H9 (cell line): ENCODE data around the gene TACR1. TPM values are rescaled to one million over a fixed set of nuclear protein-coding genes. Genes with fewer than 3 reads are reported as not detected.

ENCODE experiments used
- DNase-seq: peaks from one replicate; pipeline ENCODE4 v3.0.0-alpha.2; 2017
- H2AFZ ChIP-seq: one replicate; pipeline ENCODE4 v1.6.1; 2013; ENCODE audit warnings: mild to moderate bottlenecking, low read length, control low read depth, moderate library complexity
- H2AK5ac ChIP-seq: 2 replicates; pipeline ENCODE4 v1.6.1; 2013; ENCODE audit warnings: low read length, control low read depth, mixed read lengths; ENCODE audit not compliant: insufficient read length
- H2BK120ac ChIP-seq: one replicate; pipeline ENCODE4 v1.6.1; 2013; ENCODE audit warnings: low read depth, mild to moderate bottlenecking, low read length, control low read depth, inconsistent platforms; ENCODE audit not compliant: poor library complexity, severe bottlenecking
- H2BK12ac ChIP-seq: 2 replicates; pipeline ENCODE4 v1.6.1; 2013; ENCODE audit warnings: low read length, control low read depth, mixed read lengths, low read depth; ENCODE audit not compliant: insufficient read length
- H2BK15ac ChIP-seq: 2 replicates; pipeline ENCODE4 v1.6.1; 2013; ENCODE audit warnings: low read depth, low read length, control low read depth
- H2BK20ac ChIP-seq: one replicate; pipeline ENCODE4 v1.6.1; 2013; ENCODE audit warnings: low read depth, mild to moderate bottlenecking, low read length, control low read depth, inconsistent platforms; ENCODE audit not compliant: poor library complexity, severe bottlenecking
- H2BK5ac ChIP-seq: 2 replicates; pipeline ENCODE4 v1.6.1; 2013; ENCODE audit warnings: low read length, control low read depth, mixed read lengths; ENCODE audit not compliant: insufficient read length
- H3K14ac ChIP-seq: 2 replicates; pipeline ENCODE4 v1.6.1; 2013; ENCODE audit warnings: low read length, control low read depth; ENCODE audit not compliant: insufficient read depth
- H3K18ac ChIP-seq: 2 replicates; pipeline ENCODE4 v1.6.1; 2013; ENCODE audit warnings: low read depth, mild to moderate bottlenecking, mixed read lengths, low read length, control low read depth; ENCODE audit not compliant: insufficient read length
- H3K23ac ChIP-seq: 2 replicates; pipeline ENCODE4 v1.6.1; 2013; ENCODE audit warnings: low read length, control low read depth, mixed read lengths, low read depth; ENCODE audit not compliant: insufficient read length
- H3K23me2 ChIP-seq: 2 replicates; pipeline ENCODE4 v1.6.1; 2013; ENCODE audit warnings: low read depth, mild to moderate bottlenecking, mixed read lengths, low read length, control low read depth; ENCODE audit not compliant: insufficient read length, poor library complexity, severe bottlenecking
- H3K27ac ChIP-seq: 2 replicates; pipeline ENCODE4 v1.5.1; 2013; ENCODE audit warnings: low read length, control low read depth, mixed read lengths, low read depth; ENCODE audit not compliant: insufficient read length
- H3K27me3 ChIP-seq: 2 replicates; pipeline ENCODE4 v1.6.1; 2013; ENCODE audit warnings: low read length, control low read depth, inconsistent platforms; ENCODE audit not compliant: insufficient read depth
- H3K4ac ChIP-seq: 2 replicates; pipeline ENCODE4 v1.6.1; 2013; ENCODE audit warnings: low read depth, mild to moderate bottlenecking, control low read depth, inconsistent platforms, low read length, moderate library complexity
- H3K4me1 ChIP-seq: 2 replicates; pipeline ENCODE4 v1.6.1; 2013; ENCODE audit warnings: low read length, control low read depth, inconsistent platforms; ENCODE audit not compliant: insufficient read depth
- H3K4me2 ChIP-seq: 2 replicates; pipeline ENCODE4 v1.6.1; 2013; ENCODE audit warnings: low read length, control low read depth, mixed read lengths; ENCODE audit not compliant: insufficient read length, insufficient read depth
- H3K56ac ChIP-seq: 2 replicates; pipeline ENCODE4 v1.6.1; 2013; ENCODE audit warnings: low read depth, mild to moderate bottlenecking, mixed read lengths, low read length, control low read depth; ENCODE audit not compliant: insufficient read length
- H3K79me1 ChIP-seq: 2 replicates; pipeline ENCODE4 v1.6.1; 2013; ENCODE audit warnings: low read depth, mild to moderate bottlenecking, moderate library complexity, low read length, control low read depth, inconsistent platforms; ENCODE audit not compliant: insufficient read depth, poor library complexity, severe bottlenecking
- H3K79me2 ChIP-seq: 2 replicates; pipeline ENCODE4 v1.6.1; 2013; ENCODE audit warnings: low read length, control low read depth, inconsistent platforms; ENCODE audit not compliant: insufficient read depth
- H3K9ac ChIP-seq: 2 replicates; pipeline ENCODE4 v1.6.1; 2013; ENCODE audit warnings: low read length, control low read depth, mixed read lengths; ENCODE audit not compliant: insufficient read length; ENCODE audit errors: extremely low read depth
- H3K9me3 ChIP-seq: one replicate; pipeline ENCODE4 v1.6.1; 2013; ENCODE audit warnings: low read depth, low read length, inconsistent platforms; ENCODE audit not compliant: control insufficient read depth
- H3T11ph ChIP-seq: one replicate; pipeline ENCODE4 v1.6.1; 2013; ENCODE audit warnings: mild to moderate bottlenecking, low read length, control low read depth, inconsistent platforms
- H4K20me1 ChIP-seq: one replicate; pipeline ENCODE4 v1.6.1; 2013; ENCODE audit not compliant: control insufficient read depth, insufficient read length, insufficient read depth
- H4K5ac ChIP-seq: 2 replicates; pipeline ENCODE4 v1.6.1; 2013; ENCODE audit warnings: low read depth, mild to moderate bottlenecking, mixed read lengths, low read length, control low read depth; ENCODE audit not compliant: insufficient read length
- H4K8ac ChIP-seq: replicated peaks from 2 replicates; pipeline ENCODE4 v1.6.1; 2013; ENCODE audit warnings: low read length, control low read depth, mixed read lengths, low read depth; ENCODE audit not compliant: insufficient read length
- H4K91ac ChIP-seq: 2 replicates; pipeline ENCODE4 v1.6.1; 2013; ENCODE audit warnings: low read depth, mild to moderate bottlenecking, moderate library complexity, mixed read lengths, low read length, control low read depth; ENCODE audit not compliant: insufficient read length
- H3K27ac Mint-ChIP-seq, 3 experiments: 2 replicates in 2 of 3; 3 replicates in 1 of 3; pipeline ENCODE4 v1.8.0; 2020 to 2021; ENCODE audit warnings: mixed read lengths in 3 of 3, mild to moderate bottlenecking in 1 of 3, moderate library complexity in 1 of 3
- H3K27me3 Mint-ChIP-seq: 2 replicates; pipeline ENCODE4 v1.8.0; 2021; ENCODE audit warnings: low read depth, mild to moderate bottlenecking, moderate library complexity, mixed read lengths
- H3K36me3 Mint-ChIP-seq, 3 experiments: 2 replicates in 2 of 3; 3 replicates in 1 of 3; pipeline ENCODE4 v1.8.0; 2020 to 2021; ENCODE audit warnings: low read depth in 3 of 3, mixed read lengths in 3 of 3; ENCODE audit not compliant: insufficient read depth in 1 of 3
- H3K4me1 Mint-ChIP-seq, 2 experiments: 2 replicates each; pipeline ENCODE4 v1.8.0; 2020; ENCODE audit warnings: mixed read lengths in 2 of 2
- H3K4me3 Mint-ChIP-seq, 2 experiments: 2 replicates in 1 of 2; 3 replicates in 1 of 2; pipeline ENCODE4 v1.8.0; 2020 to 2021; ENCODE audit warnings: mild to moderate bottlenecking in 2 of 2, mixed read lengths in 2 of 2, moderate library complexity in 1 of 2
- H3K9me3 Mint-ChIP-seq, 2 experiments: 2 replicates in 1 of 2; 3 replicates in 1 of 2; pipeline ENCODE4 v1.8.0; 2020; ENCODE audit warnings: mild to moderate bottlenecking in 2 of 2, mixed read lengths in 2 of 2, moderate library complexity in 1 of 2
- WGBS: extraction: QIAGEN DNeasy Blood & Tissue Kit; methylation state at CpG from one replicate; pipeline ENCODE4 v1.1.7; 2013; ENCODE audit warnings: missing lambda C conversion rate, low lambda C conversion rate, mixed read lengths; ENCODE audit not compliant: insufficient read length; ENCODE audit errors: extremely low coverage; 5-methylcytosine and 5-hydroxymethylcytosine counted together
- total RNA-seq: library from RNA; stranded (reverse); gene quantifications from 2 replicates; pipeline ENCODE4 v1.2.1, GENCODE V29; 2021
- TF ChIP-seq, protein P1 (sequence below): fragments of 200-600 bp; sonication (generic); conservative IDR thresholded peaks from 3 replicates; pipeline ENCODE4 v1.8.0; 2021; ENCODE audit warnings: antibody characterized with exemption, mild to moderate bottlenecking

Gene TACR1
- total RNA-seq, 1 experiment from 2014 or later = 1.4 TPM

DNA sequence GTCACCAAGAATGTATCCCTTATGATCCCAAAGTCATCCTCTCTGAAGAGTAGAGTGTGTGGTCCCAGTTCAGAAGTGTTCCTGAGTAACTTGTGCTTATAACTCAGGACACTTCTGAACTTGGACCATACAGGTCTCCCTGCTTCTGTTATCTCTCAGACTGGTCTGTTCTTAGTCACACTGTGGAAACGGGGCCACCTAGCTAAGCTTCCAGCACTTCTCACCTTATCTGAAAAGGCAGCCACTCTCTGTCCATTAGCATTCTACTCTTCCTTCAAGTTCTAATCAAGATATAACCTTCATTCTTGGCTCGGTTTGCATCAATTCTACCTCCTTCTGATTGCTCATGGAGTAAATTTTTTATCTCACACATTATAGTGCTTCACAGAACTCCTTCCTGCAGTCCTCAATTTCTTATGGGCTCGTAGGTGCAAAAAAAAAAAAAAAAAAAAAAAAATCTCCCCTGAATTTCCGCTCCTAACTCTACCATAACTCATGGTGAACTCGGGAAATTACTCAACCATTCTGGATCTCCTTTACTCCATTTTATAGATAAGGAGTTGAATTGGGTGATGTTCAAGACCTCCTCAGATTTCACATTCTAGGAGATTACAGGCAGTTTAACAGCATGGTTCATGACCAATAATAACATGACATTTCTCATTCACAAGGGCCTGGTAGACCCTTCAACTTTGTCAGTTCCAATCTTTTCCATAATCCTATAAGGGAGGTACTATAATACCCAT, 108.4 kb downstream of the TACR1 start:
- Histone ChIP-seq H2BK15ac (no peak overlapping the region), H2BK120ac (no peak overlapping the region), H4K20me1 (no peaks in the 10 kb centered on the region), H3K4ac (no peak overlapping the region), H3K27me3 (no peaks in the 10 kb centered on the region), H3K56ac (no peak overlapping the region), H3K14ac (no peak overlapping the region), H2BK20ac (no peak overlapping the region), H3K23me2 (no peaks in the 10 kb centered on the region), H3K79me1 (no peaks in the 10 kb centered on the region), H2BK12ac (no peak overlapping the region), H3K18ac (no peak overlapping the region), H2BK5ac (no peak overlapping the region), H4K91ac (no peak overlapping the region), H2AFZ (no peak overlapping the region), H3K4me1 (no peaks in the 10 kb centered on the region; the same call in 1 of the 2 replicates), H3K79me2 (no peaks in the 10 kb centered on the region), H3K9me3 (no peaks in the 10 kb centered on the region), H3K9ac (no peak overlapping the region), H4K8ac (no peak overlapping the region), H2AK5ac (no peak overlapping the region), H3K4me2 (no peak overlapping the region), H3K27ac (no peak overlapping the region), H4K5ac (no peak overlapping the region), H3K23ac (no peak overlapping the region), H3T11ph (no peak overlapping the region)
- Mint-ChIP-seq H3K27me3 (peaks cover 2% of the 10 kb centered on the region), H3K4me3 (no peak overlapping the region), H3K4me1 (peaks cover 6 to 12% of the 10 kb centered on the region in 2 experiments), H3K27ac (peak overlapping the region in 1 of 3 experiments; percentile 16; a peak in 1 of 7 replicates), H3K36me3 (no peaks in the 10 kb centered on the region), H3K9me3 (no peaks in the 10 kb centered on the region)
- no peak for DNase-seq
- WGBS = no CpG with 5 or more reads among the region's 5 CpGs
- TF ChIP-seq, protein P1, sequence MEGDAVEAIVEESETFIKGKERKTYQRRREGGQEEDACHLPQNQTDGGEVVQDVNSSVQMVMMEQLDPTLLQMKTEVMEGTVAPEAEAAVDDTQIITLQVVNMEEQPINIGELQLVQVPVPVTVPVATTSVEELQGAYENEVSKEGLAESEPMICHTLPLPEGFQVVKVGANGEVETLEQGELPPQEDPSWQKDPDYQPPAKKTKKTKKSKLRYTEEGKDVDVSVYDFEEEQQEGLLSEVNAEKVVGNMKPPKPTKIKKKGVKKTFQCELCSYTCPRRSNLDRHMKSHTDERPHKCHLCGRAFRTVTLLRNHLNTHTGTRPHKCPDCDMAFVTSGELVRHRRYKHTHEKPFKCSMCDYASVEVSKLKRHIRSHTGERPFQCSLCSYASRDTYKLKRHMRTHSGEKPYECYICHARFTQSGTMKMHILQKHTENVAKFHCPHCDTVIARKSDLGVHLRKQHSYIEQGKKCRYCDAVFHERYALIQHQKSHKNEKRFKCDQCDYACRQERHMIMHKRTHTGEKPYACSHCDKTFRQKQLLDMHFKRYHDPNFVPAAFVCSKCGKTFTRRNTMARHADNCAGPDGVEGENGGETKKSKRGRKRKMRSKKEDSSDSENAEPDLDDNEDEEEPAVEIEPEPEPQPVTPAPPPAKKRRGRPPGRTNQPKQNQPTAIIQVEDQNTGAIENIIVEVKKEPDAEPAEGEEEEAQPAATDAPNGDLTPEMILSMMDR = no peak
